ENCODE results near the gene KAT6B. TPM values are rescaled to one million over a fixed set of nuclear protein-coding genes. Genes with fewer than 3 reads are reported as not detected.

The KAT6B gene
- total RNA-seq, 2 donors from 2014 or later: 28.0 to 97.8 TPM

GRCh38 chr10:74855439-74855838 lies 29.0 kb downstream of the KAT6B start:
- peaks cover 4% of the 10 kb centered on the region for H3K4me1 ChIP-seq (replicated peaks)

GRCh38 chr10:74856940-74857339 lies 30.5 kb downstream of the KAT6B start:
- no peaks in the 10 kb centered on the region for H3K36me3 ChIP-seq
- intact Hi-C loops (cut with DNase I): no loop called here
- TF ChIP-seq POLR2A (IDR thresholded peaks at IDR 0.05): no peak
- TF ChIP-seq POLR2AphosphoS5 (IDR thresholded peaks at IDR 0.05): no peak
- TF ChIP-seq, protein P1, sequence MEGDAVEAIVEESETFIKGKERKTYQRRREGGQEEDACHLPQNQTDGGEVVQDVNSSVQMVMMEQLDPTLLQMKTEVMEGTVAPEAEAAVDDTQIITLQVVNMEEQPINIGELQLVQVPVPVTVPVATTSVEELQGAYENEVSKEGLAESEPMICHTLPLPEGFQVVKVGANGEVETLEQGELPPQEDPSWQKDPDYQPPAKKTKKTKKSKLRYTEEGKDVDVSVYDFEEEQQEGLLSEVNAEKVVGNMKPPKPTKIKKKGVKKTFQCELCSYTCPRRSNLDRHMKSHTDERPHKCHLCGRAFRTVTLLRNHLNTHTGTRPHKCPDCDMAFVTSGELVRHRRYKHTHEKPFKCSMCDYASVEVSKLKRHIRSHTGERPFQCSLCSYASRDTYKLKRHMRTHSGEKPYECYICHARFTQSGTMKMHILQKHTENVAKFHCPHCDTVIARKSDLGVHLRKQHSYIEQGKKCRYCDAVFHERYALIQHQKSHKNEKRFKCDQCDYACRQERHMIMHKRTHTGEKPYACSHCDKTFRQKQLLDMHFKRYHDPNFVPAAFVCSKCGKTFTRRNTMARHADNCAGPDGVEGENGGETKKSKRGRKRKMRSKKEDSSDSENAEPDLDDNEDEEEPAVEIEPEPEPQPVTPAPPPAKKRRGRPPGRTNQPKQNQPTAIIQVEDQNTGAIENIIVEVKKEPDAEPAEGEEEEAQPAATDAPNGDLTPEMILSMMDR (IDR thresholded peaks at IDR 0.05): no peak
- no peaks in the 10 kb centered on the region for H3K27me3 ChIP-seq (replicated peaks; ENCODE audit: insufficient read depth)
- H3K4me3 ChIP-seq: no peak overlapping the region
- H3K9me3 ChIP-seq: no peaks in the 10 kb centered on the region
- H3K27ac ChIP-seq: no peak overlapping the region
- peaks cover 4% of the 10 kb centered on the region for H3K4me1 ChIP-seq (replicated peaks)
- no peak for DNase-seq (ENCODE audit: low spot score)
- 98% methylated on average over 3 of the region's 3 CpGs for WGBS

More at GRCh38 chr10:74855439-74855838, 29.0 kb downstream of the KAT6B start:
- no peak for TF ChIP-seq POLR2AphosphoS5 (IDR thresholded peaks at IDR 0.05)
- TF ChIP-seq, protein P1 (IDR thresholded peaks at IDR 0.05): no peak
- no peaks in the 10 kb centered on the region for H3K27me3 ChIP-seq (replicated peaks; ENCODE audit: insufficient read depth)
- H3K36me3 ChIP-seq: no peaks in the 10 kb centered on the region
- intact Hi-C loops (cut with DNase I): no loop called here
- DNase-seq (ENCODE audit: low spot score): no peak
- no peak overlapping the region for H3K27ac ChIP-seq
- no peak overlapping the region for H3K4me3 ChIP-seq
- H3K9me3 ChIP-seq: no peaks in the 10 kb centered on the region

DNA sequence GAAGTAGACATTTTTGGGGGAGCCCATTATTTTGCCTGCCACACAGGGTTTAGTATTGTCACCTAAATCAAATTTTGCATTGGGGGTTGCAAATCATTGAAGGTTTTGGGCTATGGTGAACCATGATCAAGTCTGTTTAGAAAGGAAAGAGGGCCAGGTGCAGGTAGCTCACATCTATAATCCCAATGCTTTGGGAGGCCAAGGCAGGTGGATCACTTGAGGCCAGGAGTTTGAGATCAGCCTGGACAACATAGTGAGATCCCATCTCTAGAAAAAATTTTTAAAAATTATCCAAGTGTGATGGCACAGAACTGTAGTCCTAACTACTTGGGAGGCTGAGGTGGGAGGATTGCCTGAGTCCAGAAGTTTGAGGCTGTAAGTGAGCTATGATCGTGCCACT lies 31.2 kb downstream of the KAT6B start:
- no peaks in the 10 kb centered on the region for H3K36me3 ChIP-seq
- H3K4me1 ChIP-seq (replicated peaks): peaks cover 4% of the 10 kb centered on the region
- no peak overlapping the region for H3K4me3 ChIP-seq
- no peaks in the 10 kb centered on the region for H3K9me3 ChIP-seq
- DNase-seq (ENCODE audit: low spot score): no peak
- TF ChIP-seq POLR2AphosphoS5 (IDR thresholded peaks at IDR 0.05) (no peak), POLR2A (IDR thresholded peaks at IDR 0.05) (no peak)
- TF ChIP-seq, protein P1 (IDR thresholded peaks at IDR 0.05): no peak
- intact Hi-C loops (cut with DNase I): no loop called here
- no peaks in the 10 kb centered on the region for H3K27me3 ChIP-seq (replicated peaks; ENCODE audit: insufficient read depth)
- WGBS: 100% methylated on average over 1 of the region's 1 CpG
- no peak overlapping the region for H3K27ac ChIP-seq

- TF ChIP-seq POLR2AphosphoS5 (IDR thresholded peaks at IDR 0.05) (no peak), POLR2A (IDR thresholded peaks at IDR 0.05) (no peak)
- TF ChIP-seq, protein P1 (IDR thresholded peaks at IDR 0.05): no peak
- no peak for DNase-seq (ENCODE audit: low spot score)
- H3K27ac ChIP-seq: no peak overlapping the region
- peaks cover 4% of the 10 kb centered on the region for H3K4me1 ChIP-seq (replicated peaks)
- 82% methylated on average over 1 of the region's 1 CpG for WGBS
- intact Hi-C loops (cut with DNase I): no loop called here
- no peaks in the 10 kb centered on the region for H3K9me3 ChIP-seq
- H3K36me3 ChIP-seq: no peaks in the 10 kb centered on the region
- H3K4me3 ChIP-seq: no peak overlapping the region
- no peaks in the 10 kb centered on the region for H3K27me3 ChIP-seq (replicated peaks; ENCODE audit: insufficient read depth)
Observed at GRCh38 chr10:74859546-74859945, 33.1 kb downstream of the KAT6B start.

GRCh38 chr10:74862625-74863024 lies 36.2 kb downstream of the KAT6B start:
- DNase-seq (ENCODE audit: low spot score): no peak
- intact Hi-C loops (cut with DNase I): no loop called here
- H3K4me3 ChIP-seq: no peak overlapping the region
- H3K27me3 ChIP-seq (replicated peaks; ENCODE audit: insufficient read depth): no peaks in the 10 kb centered on the region
- no peaks in the 10 kb centered on the region for H3K4me1 ChIP-seq (replicated peaks)
- H3K9me3 ChIP-seq: no peaks in the 10 kb centered on the region
- no peak for TF ChIP-seq POLR2AphosphoS5 (IDR thresholded peaks at IDR 0.05)
- TF ChIP-seq, protein P1 (IDR thresholded peaks at IDR 0.05): no peak
- TF ChIP-seq POLR2A (IDR thresholded peaks at IDR 0.05): no peak
- WGBS: 87% methylated on average over 7 of the region's 7 CpGs
- no peaks in the 10 kb centered on the region for H3K36me3 ChIP-seq
- H3K27ac ChIP-seq: no peak overlapping the region

All from prostate gland (tissue), 2 donors.